Spleen (tissue), 11 donors: Measurements from ENCODE around the gene MRTFB. TPM values are rescaled to one million over a fixed set of nuclear protein-coding genes. Genes with fewer than 3 reads are reported as not detected.

ENCODE experiments used
- DNase-seq: peaks from one replicate; pipeline ENCODE4 v3.0.0-alpha.2; 2020
- H3K27ac ChIP-seq, 8 donors: fragments of 200-600 bp; sonication (generic) in 7 of 8; 1 replicate in 4 of 8; 2 replicates in 4 of 8; pipeline versions ENCODE4 v1.5.0 to v1.8.0; 2016 to 2021; ENCODE audit warnings: inconsistent platforms in 4 of 8, mild to moderate bottlenecking in 4 of 8, moderate library complexity in 1 of 8
- H3K27me3 ChIP-seq, 7 donors: fragments of 200-600 bp; sonication (generic) in 6 of 7; replicated peaks in 1 of 7; 1 replicate in 4 of 7; 2 replicates in 3 of 7; pipeline versions ENCODE4 v1.5.0 to v1.8.0; 2016 to 2021; ENCODE audit warnings: inconsistent platforms in 3 of 7, mild to moderate bottlenecking in 1 of 7
- H3K36me3 ChIP-seq, 6 donors: fragments of 200-600 bp; sonication (generic) in 5 of 6; 1 replicate in 4 of 6; 2 replicates in 2 of 6; pipeline versions ENCODE4 v1.5.0 to v1.8.0; 2016 to 2021; ENCODE audit warnings: inconsistent platforms in 2 of 6
- H3K4me1 ChIP-seq, 6 donors: fragments of 200-600 bp; sonication (generic) in 5 of 6; 1 replicate in 3 of 6; 2 replicates in 3 of 6; pipeline versions ENCODE4 v1.5.0 to v1.8.0; 2016 to 2021; ENCODE audit warnings: inconsistent platforms in 3 of 6
- H3K4me3 ChIP-seq, 8 donors: fragments of 200-600 bp; sonication (generic) in 7 of 8; 1 replicate in 4 of 8; 2 replicates in 4 of 8; pipeline versions ENCODE4 v1.5.0 to v1.8.0; 2016 to 2021; ENCODE audit warnings: inconsistent platforms in 4 of 8, mild to moderate bottlenecking in 4 of 8, moderate library complexity in 2 of 8
- H3K9me3 ChIP-seq, 8 donors: fragments of 200-600 bp; sonication (generic) in 7 of 8; 1 replicate in 4 of 8; 2 replicates in 4 of 8; pipeline versions ENCODE4 v1.5.0 to v1.8.0; 2016 to 2021; ENCODE audit warnings: inconsistent platforms in 4 of 8
- CTCF ChIP-seq, 11 experiments: fragments of 200-600 bp in 7 of 11; fragments of 450-650 bp in 4 of 11; sonication (generic) in 4 of 11; IDR thresholded peaks in 8 of 11; conservative IDR thresholded peaks in 3 of 11; 1 replicate in 7 of 11; 2 replicates in 4 of 11; pipeline versions ENCODE4 v1.4.0 to v1.8.0; 2016 to 2021; ENCODE audit warnings: antibody characterized with exemption in 11 of 11, inconsistent platforms in 4 of 11, mild to moderate bottlenecking in 1 of 11
- POLR2A ChIP-seq, 3 donors: fragments of 450-650 bp; IDR thresholded peaks; one replicate each; pipeline ENCODE4 v1.5.1; 2017; ENCODE audit warnings: antibody characterized with exemption in 3 of 3, mild to moderate bottlenecking in 1 of 3
- POLR2AphosphoS5 ChIP-seq, 3 donors: sonication (generic); formaldehyde crosslinking; IDR thresholded peaks; one replicate each; pipeline ENCODE4 v1.5.1; 2017; ENCODE audit warnings: antibody characterized with exemption in 3 of 3
- WGBS, 5 donors: extraction: QIAGEN DNeasy Blood & Tissue Kit in 3 of 5; methylation state at CpG; one replicate each; pipeline versions ENCODE4 v1.1.5 to v1.1.7; 2013 to 2018; 5-methylcytosine and 5-hydroxymethylcytosine counted together
- intact Hi-C: fragments of 100-400 bp; cut with DNase I; formaldehyde crosslinking; loops from one replicate; pipeline ENCODE4 v1.15.0; 2023; ENCODE audit warnings: low total_unique reads
- polyA plus RNA-seq, 3 donors: library from polyadenylated mRNA; stranded (reverse); fragments of 200-250 nt; gene quantifications; one replicate each; pipeline ENCODE4 v1.2.1, GENCODE V29; 2013
- total RNA-seq, 7 donors: library from RNA; depleted of rRNA in 3 of 7; stranded (reverse); fragments of >200 nt in 3 of 7; fragmentation: NEBNext Ultra II Directional in 4 of 7; extraction: Animal tissue kit (Norgen Biotek cat#: 25700) in 4 of 7; gene quantifications; one replicate each; pipeline versions ENCODE4 v1.1.0 to v1.2.1, GENCODE V29; 2016 to 2021
- donor health status: healthy with polysubstance abuse.
- donor health status: DM: no; HTN: no; CAD: no; lungs with moderate emphysema.
- donor health status: DM: no; HTN: no; CAD: no.
- donor health status: Bipolar disorder and iron deficiency.
- donor health status: healthy.
- donor health status: DM: no; HTN: no; CAD: no.
- donor health status: DM: yes; HTN: yes; CAD: no.

Gene MRTFB
- total and polyA plus RNA-seq, 10 donors = 2.3 to 39.3 (median 29.9) TPM

DNA sequence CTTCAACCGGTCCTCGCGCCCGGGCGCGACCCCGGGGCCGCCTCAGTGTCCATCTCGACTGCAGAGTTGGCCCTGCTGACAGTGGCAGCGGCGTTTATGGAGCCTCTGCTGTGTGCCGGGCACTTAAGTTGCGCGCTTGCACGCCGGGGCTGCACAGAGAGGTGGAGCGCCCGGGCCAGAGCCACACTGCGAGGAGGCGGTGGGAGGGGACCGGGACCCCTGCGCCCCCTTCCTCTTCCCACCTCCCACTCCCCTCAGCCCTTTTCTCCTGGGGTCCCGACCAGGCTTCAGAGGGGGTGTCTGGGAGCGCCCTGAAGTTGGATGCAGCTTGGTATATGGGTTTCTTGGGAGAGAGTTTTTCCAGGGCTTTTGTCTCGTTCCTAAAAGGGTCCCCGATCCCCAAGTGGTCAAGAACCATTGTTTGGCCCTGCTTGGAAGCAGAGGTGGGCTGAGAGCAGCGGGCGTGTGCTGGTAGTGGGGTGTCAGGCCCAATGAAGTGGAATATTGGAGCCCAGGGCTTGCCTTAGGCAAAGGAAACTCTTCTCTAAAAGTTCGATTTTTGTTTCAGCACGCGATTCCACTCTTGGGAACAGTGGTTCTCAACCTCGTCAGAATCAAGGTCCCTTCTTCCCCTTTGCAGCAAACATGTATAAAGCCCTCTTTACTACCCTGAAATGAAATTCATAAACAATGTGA is 605 bp downstream of the MRTFB start:
- no peaks in the 10 kb centered on the region for H3K9me3 ChIP-seq
- no peaks in the 10 kb centered on the region for H3K27me3 ChIP-seq
- H3K4me1 ChIP-seq = peaks cover 4 to 35% (median 19%) of the 10 kb centered on the region in 6 donors
- peak overlapping the region; percentile 50 to 90 (median 78) for H3K27ac ChIP-seq
- intact Hi-C loops = no loop called here
- WGBS, 5 donors = 2 to 7% (median 5%) methylated on average over 10 to 32 of the region's 32 CpGs
- H3K36me3 ChIP-seq = peaks cover 0 to 6% (median 0%) of the 10 kb centered on the region in 6 donors
- H3K4me3 ChIP-seq = peak overlapping the region; percentile 85 to 99 (median 92)
- TF ChIP-seq CTCF (IDR thresholded peaks at IDR 0.05 in 8 of 11, conservative IDR thresholded peaks at IDR 0.05 in 3 of 11) (no peak), POLR2A (IDR thresholded peaks at IDR 0.05) (no peak), POLR2AphosphoS5 (IDR thresholded peaks at IDR 0.05) (no peak)
- peak; percentile 89 for DNase-seq

GRCh38 chr16:14072360-14072759 is 1.2 kb downstream of the MRTFB start:
- TF ChIP-seq POLR2AphosphoS5 (IDR thresholded peaks at IDR 0.05) (no peak), POLR2A (IDR thresholded peaks at IDR 0.05) (no peak), CTCF (IDR thresholded peaks at IDR 0.05 in 8 of 11, conservative IDR thresholded peaks at IDR 0.05 in 3 of 11) (no peak)
- peak overlapping the region in 4 of 8 donors; percentile 90 to 99 (median 93) for H3K4me3 ChIP-seq
- H3K36me3 ChIP-seq = peaks cover 0 to 6% (median 0%) of the 10 kb centered on the region in 6 donors
- H3K27ac ChIP-seq = no peak overlapping the region
- peaks cover 4 to 35% (median 19%) of the 10 kb centered on the region in 6 donors for H3K4me1 ChIP-seq
- intact Hi-C loops = no loop called here
- H3K27me3 ChIP-seq = no peaks in the 10 kb centered on the region
- 94 to 98% (median 96%) methylated on average over 6 of the region's 6 CpGs for WGBS, 5 donors
- no peaks in the 10 kb centered on the region for H3K9me3 ChIP-seq
- no peak for DNase-seq

DNA sequence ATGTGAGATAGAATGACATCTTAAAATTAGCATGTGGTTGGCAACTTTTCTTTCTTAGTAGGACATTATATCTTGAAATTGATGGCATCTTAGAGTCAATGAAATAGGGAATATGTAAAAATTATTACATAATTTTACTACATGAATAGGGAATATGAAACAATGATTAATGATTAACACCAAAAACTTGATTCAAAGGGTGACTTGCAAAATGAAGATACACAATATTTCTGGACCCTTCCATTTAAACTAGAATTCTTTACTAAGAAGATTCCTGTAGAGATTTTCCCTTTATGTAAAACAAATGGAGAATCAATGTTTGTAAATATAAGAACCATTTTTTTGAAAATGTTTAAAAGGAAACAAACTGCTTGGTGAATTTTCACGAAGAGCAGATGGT is 3.4 kb downstream of the MRTFB start:
- 41 to 57% (median 51%) methylated on average over 1 of the region's 1 CpG for WGBS, 5 donors

DNA sequence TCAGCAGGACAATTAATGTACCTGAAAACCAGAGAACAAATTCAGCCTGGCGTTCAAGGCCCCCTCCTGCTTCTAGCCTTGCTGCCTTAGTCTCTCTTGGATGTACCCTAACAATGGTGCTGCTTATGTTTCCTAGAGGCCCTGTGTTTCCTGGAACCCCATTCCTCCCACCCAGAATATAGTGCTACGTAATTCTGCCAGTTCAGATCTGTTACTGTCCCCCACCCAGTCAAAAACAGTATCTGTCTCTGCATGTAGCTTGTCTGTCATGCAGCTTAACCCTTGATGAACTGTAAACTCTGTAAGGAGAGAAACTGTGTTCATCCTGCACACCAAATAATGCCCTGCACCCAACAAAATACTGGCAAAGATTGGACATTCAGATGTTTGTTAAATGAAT is 6.8 kb downstream of the MRTFB start:
- Histone ChIP-seq H3K4me3 (no peak overlapping the region), H3K4me1 (peaks cover 0 to 11% (median 0%) of the 10 kb centered on the region in 6 donors), H3K9me3 (no peaks in the 10 kb centered on the region), H3K27me3 (no peaks in the 10 kb centered on the region), H3K36me3 (peaks cover 0 to 31% (median 0%) of the 10 kb centered on the region in 6 donors), H3K27ac (no peak overlapping the region)
- no peak for DNase-seq
- TF ChIP-seq POLR2A (IDR thresholded peaks at IDR 0.05) (no peak), POLR2AphosphoS5 (IDR thresholded peaks at IDR 0.05) (no peak), CTCF (IDR thresholded peaks at IDR 0.05 in 8 of 11, conservative IDR thresholded peaks at IDR 0.05 in 3 of 11) (no peak)
- intact Hi-C loops = no loop called here
- WGBS, 5 donors = 92 to 98% (median 94%) methylated on average over 2 of the region's 2 CpGs

More for the DNA sequence above, 3.4 kb downstream of the MRTFB start:
- peaks cover 0 to 11% (median 0%) of the 10 kb centered on the region in 6 donors for H3K36me3 ChIP-seq
- TF ChIP-seq POLR2AphosphoS5 (IDR thresholded peaks at IDR 0.05) = no peak
- H3K9me3 ChIP-seq = no peaks in the 10 kb centered on the region
- H3K27me3 ChIP-seq = no peaks in the 10 kb centered on the region
- peaks cover 4 to 35% (median 19%) of the 10 kb centered on the region in 6 donors for H3K4me1 ChIP-seq
- no peak overlapping the region for H3K27ac ChIP-seq
- DNase-seq = no peak
- no peak overlapping the region for H3K4me3 ChIP-seq
- intact Hi-C loops = no loop called here
